Neural crest cell (in vitro differentiated cells): Measurements from ENCODE around the gene TMTC1. TPM values are rescaled to one million over a fixed set of nuclear protein-coding genes. Genes with fewer than 3 reads are reported as not detected.

Experiments used
- DNase-seq: peaks from one replicate; pipeline ENCODE4 v3.0.0; 2021; ENCODE audit warnings: low read depth, mixed read lengths, low spot score
- H3K27ac Mint-ChIP-seq: one replicate; pipeline ENCODE4 v1.8.0; 2021; ENCODE audit warnings: mild to moderate bottlenecking, mixed read lengths; ENCODE audit not compliant: unreplicated experiment
- H3K27me3 Mint-ChIP-seq: 2 replicates; pipeline ENCODE4 v1.8.0; 2021; ENCODE audit warnings: low read depth, mild to moderate bottlenecking, mixed read lengths
- H3K36me3 Mint-ChIP-seq: 2 replicates; pipeline ENCODE4 v1.8.0; 2021; ENCODE audit warnings: low read depth, mild to moderate bottlenecking, mixed read lengths
- H3K4me1 Mint-ChIP-seq: 2 replicates; pipeline ENCODE4 v1.8.0; 2021; ENCODE audit warnings: mixed read lengths
- H3K4me3 Mint-ChIP-seq: one replicate; pipeline ENCODE4 v1.8.0; 2021; ENCODE audit warnings: mild to moderate bottlenecking, mixed read lengths
- H3K9me3 Mint-ChIP-seq: 2 replicates; pipeline ENCODE4 v1.8.0; 2021; ENCODE audit warnings: mixed read lengths
- total RNA-seq: library from RNA; stranded (reverse); gene quantifications from 2 replicates; pipeline ENCODE4 v1.2.1, GENCODE V29; 2021
- TF ChIP-seq, protein P1 (sequence below): fragments of 200-600 bp; sonication (generic); conservative IDR thresholded peaks from 2 replicates; pipeline ENCODE4 v1.5.0; 2021; ENCODE audit warnings: antibody characterized with exemption, mild to moderate bottlenecking

TMTC1 gene
- total RNA-seq, 1 donor from 2014 or later: 13.1 TPM

DNA sequence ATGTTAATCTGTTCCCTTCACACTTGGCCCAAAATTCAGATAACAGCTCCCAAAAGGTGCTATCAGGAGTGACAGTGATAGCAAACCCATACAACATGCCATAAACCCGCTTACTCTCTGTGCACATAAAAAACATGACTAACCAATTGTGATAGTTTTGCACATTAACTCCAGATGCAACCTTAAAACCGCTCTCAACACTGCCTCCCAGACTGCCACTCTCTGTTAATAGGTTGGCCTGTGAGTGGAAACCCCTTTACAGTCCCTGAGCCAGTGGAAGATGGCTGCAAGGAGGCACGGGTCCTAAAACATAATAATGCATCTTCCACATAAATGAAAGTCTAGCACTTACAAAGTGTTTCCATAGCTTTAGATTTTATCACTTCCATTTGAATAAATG lies 12.0 kb upstream of the TMTC1 start:
- H3K27me3 Mint-ChIP-seq: no peaks in the 10 kb centered on the region
- TF ChIP-seq, protein P1, sequence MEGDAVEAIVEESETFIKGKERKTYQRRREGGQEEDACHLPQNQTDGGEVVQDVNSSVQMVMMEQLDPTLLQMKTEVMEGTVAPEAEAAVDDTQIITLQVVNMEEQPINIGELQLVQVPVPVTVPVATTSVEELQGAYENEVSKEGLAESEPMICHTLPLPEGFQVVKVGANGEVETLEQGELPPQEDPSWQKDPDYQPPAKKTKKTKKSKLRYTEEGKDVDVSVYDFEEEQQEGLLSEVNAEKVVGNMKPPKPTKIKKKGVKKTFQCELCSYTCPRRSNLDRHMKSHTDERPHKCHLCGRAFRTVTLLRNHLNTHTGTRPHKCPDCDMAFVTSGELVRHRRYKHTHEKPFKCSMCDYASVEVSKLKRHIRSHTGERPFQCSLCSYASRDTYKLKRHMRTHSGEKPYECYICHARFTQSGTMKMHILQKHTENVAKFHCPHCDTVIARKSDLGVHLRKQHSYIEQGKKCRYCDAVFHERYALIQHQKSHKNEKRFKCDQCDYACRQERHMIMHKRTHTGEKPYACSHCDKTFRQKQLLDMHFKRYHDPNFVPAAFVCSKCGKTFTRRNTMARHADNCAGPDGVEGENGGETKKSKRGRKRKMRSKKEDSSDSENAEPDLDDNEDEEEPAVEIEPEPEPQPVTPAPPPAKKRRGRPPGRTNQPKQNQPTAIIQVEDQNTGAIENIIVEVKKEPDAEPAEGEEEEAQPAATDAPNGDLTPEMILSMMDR: no peak
- peaks cover 17% of the 10 kb centered on the region for H3K4me1 Mint-ChIP-seq
- no peaks in the 10 kb centered on the region for H3K9me3 Mint-ChIP-seq
- DNase-seq: no peak
- no peaks in the 10 kb centered on the region for H3K36me3 Mint-ChIP-seq
- no peak overlapping the region for H3K27ac Mint-ChIP-seq
- H3K4me3 Mint-ChIP-seq: no peak overlapping the region

DNA sequence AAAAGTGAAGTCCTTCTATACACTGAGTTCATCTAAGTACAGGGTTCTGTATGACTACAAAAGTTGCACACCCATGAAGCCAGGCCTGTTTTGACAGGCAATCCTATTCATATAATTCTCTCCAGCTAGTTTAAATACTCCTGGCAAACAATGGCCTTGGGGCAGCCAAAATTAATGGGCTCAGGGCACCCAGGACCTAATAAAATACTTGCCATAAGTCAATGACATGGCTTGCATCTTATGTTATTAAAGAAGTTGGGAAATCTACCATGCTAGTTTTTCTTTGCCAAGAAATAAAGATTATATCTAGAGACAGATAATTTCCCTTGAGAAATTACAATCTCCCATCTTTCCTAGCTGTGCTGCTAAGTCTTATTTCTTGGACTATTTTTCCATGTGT lies 11.1 kb upstream of the TMTC1 start:
- no peak for DNase-seq

DNA sequence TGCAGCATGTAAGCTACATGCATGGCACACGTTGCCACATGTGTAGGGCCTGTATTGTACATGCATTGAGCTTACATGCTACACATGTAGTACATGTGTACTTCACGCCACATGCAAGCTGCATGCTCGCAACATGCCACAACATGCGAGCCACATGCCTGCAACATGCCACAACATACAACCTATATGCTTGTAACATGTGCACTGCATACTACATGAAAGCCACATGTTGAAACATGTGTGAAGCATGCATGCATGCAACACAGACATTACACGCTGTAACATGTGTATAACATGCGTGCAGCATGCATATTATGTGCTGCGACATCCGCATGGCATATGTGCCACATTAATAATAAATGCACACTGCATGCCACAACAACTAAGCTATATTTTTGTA lies 9.1 kb upstream of the TMTC1 start:
- TF ChIP-seq, protein P1: no peak
- Mint-ChIP-seq H3K4me1 (peaks cover 8% of the 10 kb centered on the region), H3K9me3 (no peaks in the 10 kb centered on the region), H3K4me3 (no peak overlapping the region), H3K27ac (no peak overlapping the region), H3K27me3 (peaks cover under 1% of the 10 kb centered on the region), H3K36me3 (no peaks in the 10 kb centered on the region)
- DNase-seq: no peak

More for the DNA sequence above, 11.1 kb upstream of the TMTC1 start:
- H3K36me3 Mint-ChIP-seq: no peaks in the 10 kb centered on the region
- H3K9me3 Mint-ChIP-seq: no peaks in the 10 kb centered on the region
- TF ChIP-seq, protein P1: no peak
- H3K27ac Mint-ChIP-seq: no peak overlapping the region
- no peaks in the 10 kb centered on the region for H3K27me3 Mint-ChIP-seq
- H3K4me3 Mint-ChIP-seq: no peak overlapping the region
- peaks cover 16% of the 10 kb centered on the region for H3K4me1 Mint-ChIP-seq

DNA sequence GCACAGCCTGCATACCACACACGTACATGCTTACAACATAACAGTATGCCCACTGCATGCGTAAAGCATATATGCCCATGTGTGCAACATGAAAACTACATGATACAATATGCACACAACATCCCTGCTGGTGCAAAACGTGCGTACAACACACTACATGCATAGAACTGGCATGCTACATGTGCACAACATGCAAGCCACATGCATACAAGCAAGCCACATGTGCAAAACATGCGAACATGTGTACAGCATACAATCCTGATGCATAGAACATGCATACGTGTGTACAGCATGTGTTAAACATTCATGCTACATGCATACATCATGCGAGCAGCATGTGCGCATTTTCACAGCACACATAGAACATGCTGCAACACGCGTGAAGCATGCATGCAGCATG lies 8.4 kb upstream of the TMTC1 start:
- H3K27ac Mint-ChIP-seq: no peak overlapping the region
- DNase-seq: no peak
- no peak overlapping the region for H3K4me3 Mint-ChIP-seq
- TF ChIP-seq, protein P1: no peak
- peaks cover 3% of the 10 kb centered on the region for H3K27me3 Mint-ChIP-seq
- no peaks in the 10 kb centered on the region for H3K36me3 Mint-ChIP-seq
- H3K9me3 Mint-ChIP-seq: no peaks in the 10 kb centered on the region
- H3K4me1 Mint-ChIP-seq: peaks cover 1% of the 10 kb centered on the region

DNA sequence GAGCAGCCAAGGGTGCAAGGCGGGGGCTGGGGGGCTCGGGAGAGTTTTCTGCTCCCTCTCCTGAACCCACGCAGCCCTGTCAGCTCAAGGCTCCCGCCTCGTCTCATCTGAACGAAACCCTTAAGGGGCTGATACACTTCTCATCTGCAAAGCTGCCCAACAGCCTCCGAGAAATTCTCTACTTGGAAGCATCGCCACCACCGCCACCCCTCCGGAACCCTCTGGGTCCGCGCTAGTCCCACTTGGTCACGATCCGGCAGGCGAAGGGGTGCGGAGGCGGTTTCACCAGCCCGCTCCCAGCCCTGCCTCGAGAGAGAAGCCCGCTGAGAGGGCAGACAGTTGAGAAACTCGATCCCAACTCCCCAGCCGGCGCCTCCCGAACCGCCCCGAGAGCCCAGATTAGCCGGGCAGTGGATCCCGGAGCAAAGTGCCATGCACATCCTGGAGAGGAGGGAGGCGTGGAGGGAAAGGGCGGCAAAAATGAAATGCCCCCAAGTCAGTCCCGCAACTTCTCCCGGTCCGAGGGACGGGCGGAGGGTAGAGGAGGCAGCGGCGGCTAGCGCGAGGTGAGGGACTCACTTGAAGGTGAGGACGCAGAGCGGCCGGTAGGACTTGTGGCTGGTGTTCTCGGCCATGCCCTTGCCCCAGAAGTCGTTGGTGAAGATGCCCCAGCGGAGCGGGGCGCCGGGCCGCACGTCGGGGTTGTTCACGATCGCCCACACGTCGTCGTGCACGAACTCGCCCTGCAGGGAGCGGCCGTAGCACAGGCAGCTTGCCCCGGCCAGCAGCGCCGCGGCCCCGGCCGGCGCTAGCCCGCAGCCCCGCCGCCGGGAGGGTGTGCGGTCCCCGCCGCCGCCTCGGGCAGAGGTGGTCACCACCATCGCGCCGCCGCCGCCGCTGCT lies 620 bp downstream of the TMTC1 start:
- TF ChIP-seq, protein P1: peak; percentile 7
- Mint-ChIP-seq H3K4me3 (peak overlapping the region; percentile 93), H3K36me3 (peaks cover 14% of the 10 kb centered on the region), H3K27me3 (peaks cover 44% of the 10 kb centered on the region), H3K4me1 (peaks cover 31% of the 10 kb centered on the region), H3K27ac (peak overlapping the region; percentile 50), H3K9me3 (peaks cover 7% of the 10 kb centered on the region)
- peak; percentile 29 for DNase-seq
